ENCODE results near the gene ABCA4.

- no peak for TF ChIP-seq POLR2A (IDR thresholded peaks at IDR 0.05; ENCODE audit: borderline replicate concordance, extremely low read depth, insufficient read depth, insufficient read length)
- TF ChIP-seq CTCF (IDR thresholded peaks at IDR 0.05 in 2 of 3, conservative IDR thresholded peaks at IDR 0.05 in 1 of 3; ENCODE audit: borderline replicate concordance in 1 of 3, insufficient read depth in 1 of 3, low read depth in 2 of 3, low read length in 2 of 3), result no peak
- no peak for TF ChIP-seq ELF1 (IDR thresholded peaks at IDR 0.05; ENCODE audit: borderline replicate concordance, low read depth)
- no peak for TF ChIP-seq EZH2 (IDR thresholded peaks at IDR 0.05)
- TF ChIP-seq EZH2phosphoT487 (IDR thresholded peaks at IDR 0.05; ENCODE audit: borderline replicate concordance), result no peak
- TF ChIP-seq ATF3 (IDR thresholded peaks at IDR 0.05), result no peak
Observed at GRCh38 chr1:94079080-94079940, 41.6 kb downstream of the ABCA4 start.
